Astrocyte of the spinal cord (primary cell): ENCODE results near the gene CHPT1.

Experiments
- DNase-seq: peaks from one replicate; pipeline ENCODE4 v3.0.0; 2011; ENCODE audit warnings: low read depth, low spot score
- H3K4me3 ChIP-seq: 2 replicates; pipeline ENCODE4 v1.5.1; 2011; ENCODE audit warnings: low read depth, mild to moderate bottlenecking, low read length, moderate library complexity
- in situ Hi-C: cut with HindIII; loops from 2 replicates; pipeline ENCODE4 v1.10.0; 2017; ENCODE audit warnings: low sequenced_read_pairs
- TF ChIP-seq, protein P1 (sequence below): IDR thresholded peaks from 2 replicates; pipeline ENCODE4 v1.5.1; 2012; ENCODE audit warnings: low read depth, mild to moderate bottlenecking, low read length, inconsistent platforms

CHPT1 gene

DNA sequence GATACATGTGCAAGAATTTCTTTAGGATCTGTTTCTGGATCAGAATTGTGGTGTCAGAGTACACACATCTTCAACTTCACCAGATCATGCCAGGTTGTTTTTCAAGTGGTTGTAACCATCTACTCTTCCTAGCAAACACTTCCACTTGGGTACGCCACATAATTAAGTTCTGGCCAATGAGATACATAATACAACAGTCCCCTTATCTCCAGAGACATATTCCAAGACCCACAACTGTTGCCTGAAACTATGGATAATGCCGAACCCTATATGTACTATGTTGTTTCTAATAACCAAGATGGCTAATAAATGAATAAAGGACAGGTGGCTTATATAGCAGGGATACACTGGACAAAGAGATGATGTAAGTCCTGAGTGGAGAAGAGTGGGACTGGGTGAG lies 2.5 kb upstream of the CHPT1 start:
- TF ChIP-seq, protein P1, sequence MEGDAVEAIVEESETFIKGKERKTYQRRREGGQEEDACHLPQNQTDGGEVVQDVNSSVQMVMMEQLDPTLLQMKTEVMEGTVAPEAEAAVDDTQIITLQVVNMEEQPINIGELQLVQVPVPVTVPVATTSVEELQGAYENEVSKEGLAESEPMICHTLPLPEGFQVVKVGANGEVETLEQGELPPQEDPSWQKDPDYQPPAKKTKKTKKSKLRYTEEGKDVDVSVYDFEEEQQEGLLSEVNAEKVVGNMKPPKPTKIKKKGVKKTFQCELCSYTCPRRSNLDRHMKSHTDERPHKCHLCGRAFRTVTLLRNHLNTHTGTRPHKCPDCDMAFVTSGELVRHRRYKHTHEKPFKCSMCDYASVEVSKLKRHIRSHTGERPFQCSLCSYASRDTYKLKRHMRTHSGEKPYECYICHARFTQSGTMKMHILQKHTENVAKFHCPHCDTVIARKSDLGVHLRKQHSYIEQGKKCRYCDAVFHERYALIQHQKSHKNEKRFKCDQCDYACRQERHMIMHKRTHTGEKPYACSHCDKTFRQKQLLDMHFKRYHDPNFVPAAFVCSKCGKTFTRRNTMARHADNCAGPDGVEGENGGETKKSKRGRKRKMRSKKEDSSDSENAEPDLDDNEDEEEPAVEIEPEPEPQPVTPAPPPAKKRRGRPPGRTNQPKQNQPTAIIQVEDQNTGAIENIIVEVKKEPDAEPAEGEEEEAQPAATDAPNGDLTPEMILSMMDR, result no peak
- in situ Hi-C loops, result no loop called here
- H3K4me3 ChIP-seq, result no peak overlapping the region
- DNase-seq, result no peak

DNA sequence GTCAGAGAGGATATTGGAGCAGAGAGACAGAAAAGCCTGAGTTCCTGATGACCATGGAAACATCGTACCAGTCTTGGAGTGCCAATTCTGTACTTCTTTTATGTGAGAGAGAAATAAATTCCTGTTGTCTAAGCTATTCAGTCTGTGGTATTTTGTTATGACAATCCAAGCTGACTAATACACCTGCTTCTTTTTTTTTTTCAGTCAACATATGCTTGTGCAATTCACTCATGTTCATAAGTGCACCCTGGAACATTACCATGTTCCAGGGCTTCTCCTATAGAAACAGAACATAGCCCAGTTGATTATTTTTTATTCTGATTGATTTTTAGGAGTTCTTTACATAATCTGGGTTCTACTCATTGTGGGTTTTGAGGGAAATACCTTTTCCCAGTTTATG lies 1.7 kb upstream of the CHPT1 start:
- TF ChIP-seq, protein P1, result no peak
- no peak overlapping the region for H3K4me3 ChIP-seq
- in situ Hi-C loops, result no loop called here
- no peak for DNase-seq

DNA sequence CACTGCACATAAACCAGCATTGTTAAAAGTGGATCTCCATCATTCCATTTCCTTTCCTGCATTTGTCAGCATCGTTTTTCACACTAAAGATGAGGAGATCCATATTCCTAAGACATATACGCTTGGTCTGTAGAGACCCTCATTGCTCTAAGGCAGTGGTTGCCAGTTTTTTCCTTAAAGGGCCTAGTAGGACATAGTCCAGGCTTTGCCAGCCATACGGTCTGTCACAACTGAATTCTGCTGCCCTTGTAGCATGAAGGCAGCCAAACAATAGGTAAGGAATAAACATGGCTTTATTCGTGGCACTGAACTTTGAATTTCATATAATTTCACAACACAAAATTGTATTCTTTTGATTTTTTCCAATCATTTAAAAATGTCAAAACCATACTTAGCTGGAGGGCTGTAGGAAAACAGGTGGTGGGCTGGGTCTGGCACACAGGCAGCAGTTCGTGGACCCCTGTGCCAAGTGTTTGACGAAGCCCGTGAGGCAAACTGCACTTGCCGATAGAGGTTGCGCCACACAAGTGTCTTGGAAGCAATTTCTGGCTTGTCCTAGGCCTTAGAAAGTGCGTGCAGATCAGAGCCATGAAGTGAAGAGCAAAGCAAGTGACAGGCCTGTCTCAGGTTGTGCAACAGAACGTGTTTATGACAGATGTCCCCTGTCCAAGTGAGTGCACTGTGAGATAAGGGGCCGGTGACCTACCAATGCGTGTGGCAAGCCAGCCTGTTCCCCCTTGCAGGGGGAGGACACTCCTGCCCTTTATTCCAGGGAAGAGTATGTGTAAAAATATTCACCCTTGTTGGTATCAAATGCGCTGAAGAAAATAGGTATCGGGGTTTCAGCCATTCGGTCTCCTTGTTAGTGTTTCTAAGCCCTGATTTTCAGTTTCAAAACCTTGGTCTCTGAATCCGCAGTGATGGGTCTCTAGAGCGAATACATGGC lies 916 bp upstream of the CHPT1 start:
- H3K4me3 ChIP-seq, result peak overlapping the region; percentile 74
- TF ChIP-seq, protein P1, result no peak
- DNase-seq, result no peak
- in situ Hi-C loops, result no loop called here

DNA sequence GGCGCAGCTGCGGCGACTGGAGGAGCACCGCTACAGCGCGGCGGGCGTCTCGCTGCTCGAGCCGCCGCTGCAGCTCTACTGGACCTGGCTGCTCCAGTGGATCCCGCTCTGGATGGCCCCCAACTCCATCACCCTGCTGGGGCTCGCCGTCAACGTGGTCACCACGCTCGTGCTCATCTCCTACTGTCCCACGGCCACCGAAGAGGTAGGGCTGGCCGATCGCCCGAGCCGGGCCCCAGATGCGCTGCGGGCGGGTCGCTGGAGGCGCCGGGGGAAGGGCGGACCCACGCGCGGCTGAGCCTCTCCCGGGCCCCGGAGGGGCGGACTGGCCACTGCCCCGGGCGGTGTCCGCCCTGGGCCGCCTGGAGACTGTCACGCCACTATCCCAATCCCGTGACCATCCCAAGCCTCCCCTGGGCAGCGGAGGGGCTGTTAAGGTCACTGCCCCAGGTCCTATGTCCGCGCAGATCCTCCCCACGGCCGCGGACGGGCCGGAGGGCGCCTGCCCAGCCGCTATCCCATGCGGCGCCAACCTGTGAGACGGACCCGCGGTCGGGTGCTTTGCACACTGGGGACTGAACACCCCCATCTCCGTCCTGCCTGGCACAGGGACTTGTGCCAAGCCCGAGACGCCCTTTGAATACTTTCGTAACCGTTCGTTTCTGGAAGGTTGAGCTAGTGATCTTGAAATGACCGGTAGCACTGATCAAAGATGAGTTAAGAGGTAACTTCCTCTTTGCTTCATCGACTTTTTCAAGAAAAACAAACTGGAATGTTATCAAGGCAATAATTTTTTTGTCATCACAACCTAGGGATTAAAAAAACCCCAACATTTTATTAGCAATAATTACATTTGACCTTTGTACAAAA lies 725 bp downstream of the CHPT1 start:
- peak overlapping the region; percentile 74 for H3K4me3 ChIP-seq
- DNase-seq, result peak; percentile 26
- in situ Hi-C loops, result no loop called here
- TF ChIP-seq, protein P1, result no peak

DNA sequence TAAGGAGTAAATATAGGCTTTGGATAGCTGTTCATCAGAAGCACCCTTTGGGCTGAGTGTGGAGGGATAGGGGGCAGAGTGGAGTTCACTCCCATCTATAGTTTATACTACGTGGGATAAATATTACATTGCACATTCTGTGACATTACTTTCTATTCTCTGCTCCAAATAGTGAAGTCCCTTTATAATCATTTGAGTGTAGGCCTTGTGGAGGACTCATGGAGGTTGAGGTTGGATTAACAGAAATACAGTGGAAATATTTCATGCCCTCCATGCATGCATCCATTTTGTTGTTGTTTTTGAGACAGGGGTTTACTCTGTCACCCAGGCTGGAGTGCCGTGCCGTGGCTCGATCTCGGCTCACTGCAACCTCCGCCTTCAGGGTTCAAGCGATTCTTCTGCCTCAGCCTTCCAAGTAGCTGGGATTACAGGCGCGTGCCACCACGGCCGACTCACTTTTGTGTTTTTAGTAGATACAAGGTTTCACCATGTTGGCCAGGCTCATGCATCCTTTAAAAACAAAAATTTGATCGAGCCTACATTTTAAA lies 1.4 kb downstream of the CHPT1 start:
- in situ Hi-C loops, result no loop called here
- TF ChIP-seq, protein P1, result peak; percentile 43
- DNase-seq, result peak; percentile 29
- peak overlapping the region; percentile 74 for H3K4me3 ChIP-seq

DNA sequence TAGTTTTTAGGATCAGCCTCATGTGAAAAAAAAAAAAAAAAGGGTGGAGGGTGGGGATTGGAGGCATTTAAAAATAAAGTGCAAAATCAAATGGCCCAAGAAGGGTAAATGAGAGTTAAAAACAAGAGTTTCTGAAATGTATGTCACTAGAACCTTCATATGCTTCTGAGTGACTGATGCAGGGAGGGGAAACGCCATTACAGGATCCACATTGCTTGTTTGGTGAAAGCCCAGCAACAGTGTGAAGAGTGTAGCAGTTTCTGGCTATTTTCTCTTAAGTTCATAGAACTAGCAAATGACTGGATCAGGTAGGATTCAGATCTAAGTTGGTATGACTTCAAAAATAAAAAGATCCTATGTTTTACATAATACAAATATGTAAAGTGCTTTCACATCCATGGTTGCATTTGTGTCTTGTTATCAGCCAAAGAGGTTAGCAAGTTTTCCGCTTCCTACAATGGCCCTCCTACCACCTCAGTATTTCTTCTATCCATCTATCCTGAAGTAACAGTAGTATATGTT lies 2.9 kb downstream of the CHPT1 start:
- H3K4me3 ChIP-seq, result no peak overlapping the region
- in situ Hi-C loops, result no loop called here
- TF ChIP-seq, protein P1, result no peak
- DNase-seq, result no peak
